NCI-H345 (cell line): ENCODE data around the gene TOLLIP.
"Not testable (repeated sequence)": the region's sequence is repeated elsewhere in the genome, so short reads cannot be mapped to it uniquely, and the experiment has no call there.

Experiments
- DNase-seq: peaks from one replicate; lab custom pipeline; 2025; lab: John Stamatoyannopoulos, UW

TOLLIP gene

DNA sequence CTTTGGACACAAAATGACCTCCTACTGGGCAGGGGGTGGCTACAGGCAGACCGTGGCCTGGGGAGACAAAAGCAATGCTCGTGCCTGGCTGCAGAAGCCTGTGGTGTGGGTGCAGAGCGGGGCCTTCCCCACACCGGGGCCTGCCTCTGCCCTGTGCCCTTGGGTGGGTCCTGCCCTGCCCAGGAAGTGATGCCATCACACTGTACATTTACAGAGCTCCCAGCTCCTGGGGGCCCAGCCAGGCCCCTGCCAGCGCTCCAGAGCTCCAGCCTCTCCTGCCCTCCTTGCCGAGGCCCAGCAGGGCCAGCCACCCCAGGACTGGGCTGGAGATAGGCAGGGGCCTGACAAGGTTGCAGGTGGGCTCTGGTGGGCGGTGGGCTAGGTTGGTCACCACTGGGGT, 46.4 kb downstream of the TOLLIP start:
- no peak for DNase-seq

DNA sequence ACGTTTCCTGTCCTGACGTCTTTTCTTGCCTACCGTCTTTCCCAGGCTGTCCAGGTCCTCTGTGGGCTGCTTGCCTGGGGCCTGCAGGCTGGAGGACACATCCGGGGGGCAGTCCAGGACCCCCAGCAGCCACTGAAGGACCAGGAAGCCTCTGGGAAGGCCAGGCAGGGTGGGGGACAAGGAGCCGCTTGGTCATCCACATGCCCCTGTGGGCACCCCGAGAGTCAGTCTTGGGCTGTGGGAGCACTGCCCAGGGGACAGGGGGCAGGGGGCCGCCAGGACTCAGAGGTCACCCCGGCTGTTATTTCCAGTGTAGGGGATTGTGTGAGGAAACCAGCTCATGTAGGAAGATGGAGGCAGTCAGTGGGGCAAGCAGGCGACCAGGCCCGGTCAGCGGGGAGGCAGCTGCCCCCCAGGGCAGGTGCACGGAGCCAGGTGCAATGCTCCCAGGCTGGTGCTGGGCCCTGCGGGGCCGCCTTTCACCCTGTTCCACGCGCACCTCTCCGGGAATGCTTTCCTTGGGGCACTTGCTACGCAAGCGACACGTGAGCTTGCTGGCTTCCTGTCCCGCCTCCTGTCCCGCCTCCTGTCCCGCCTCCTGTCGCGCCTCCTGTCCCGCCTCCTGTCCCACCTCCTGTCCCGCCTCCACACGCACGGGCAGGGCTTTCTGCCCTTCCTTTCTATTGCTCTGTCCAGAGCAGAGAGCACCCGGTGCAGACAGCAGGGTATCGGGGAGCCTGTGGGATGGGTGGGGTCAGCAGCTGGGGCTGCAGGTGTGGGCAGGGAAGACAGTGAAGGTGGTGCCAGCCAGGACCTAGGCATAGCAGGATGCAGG, 47.0 kb downstream of the TOLLIP start:
- peak; percentile 92 for DNase-seq

DNA sequence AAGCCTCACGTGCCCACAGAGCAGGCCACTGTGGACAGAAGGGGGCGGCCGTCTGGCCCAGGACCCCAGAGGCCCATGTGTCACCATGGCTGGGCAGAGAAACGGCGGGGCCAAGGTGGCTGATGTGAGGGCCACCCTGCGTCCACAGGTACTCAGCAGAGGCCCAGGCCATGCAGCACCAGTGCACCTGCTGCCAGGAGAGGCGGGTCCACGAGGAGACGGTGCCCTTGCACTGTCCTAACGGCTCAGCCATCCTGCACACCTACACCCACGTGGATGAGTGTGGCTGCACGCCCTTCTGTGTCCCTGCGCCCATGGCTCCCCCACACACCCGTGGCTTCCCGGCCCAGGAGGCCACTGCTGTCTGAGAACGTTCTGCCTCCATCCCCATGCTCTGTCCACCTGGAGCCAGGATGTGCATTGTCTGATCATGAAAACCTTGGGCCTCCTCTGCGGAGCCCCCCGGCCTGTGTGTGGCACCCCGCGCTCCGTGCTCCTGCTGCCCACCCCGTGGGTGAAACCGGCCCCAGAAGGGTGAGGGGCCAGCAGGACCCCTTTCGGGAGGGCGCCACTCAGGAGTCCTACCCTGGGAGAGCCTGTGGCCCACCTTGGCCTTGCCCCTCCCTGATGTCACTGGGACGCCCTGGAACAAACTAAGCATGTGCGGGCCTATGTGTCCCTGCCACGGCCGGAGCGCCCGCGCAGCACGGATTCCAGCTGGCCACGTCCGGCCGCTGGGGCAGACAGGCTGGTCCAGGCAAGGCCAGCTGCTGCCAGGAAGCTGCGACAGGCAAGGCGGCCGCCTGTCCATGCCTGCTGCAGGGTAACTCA, 48.0 kb downstream of the TOLLIP start:
- no peak for DNase-seq

DNA sequence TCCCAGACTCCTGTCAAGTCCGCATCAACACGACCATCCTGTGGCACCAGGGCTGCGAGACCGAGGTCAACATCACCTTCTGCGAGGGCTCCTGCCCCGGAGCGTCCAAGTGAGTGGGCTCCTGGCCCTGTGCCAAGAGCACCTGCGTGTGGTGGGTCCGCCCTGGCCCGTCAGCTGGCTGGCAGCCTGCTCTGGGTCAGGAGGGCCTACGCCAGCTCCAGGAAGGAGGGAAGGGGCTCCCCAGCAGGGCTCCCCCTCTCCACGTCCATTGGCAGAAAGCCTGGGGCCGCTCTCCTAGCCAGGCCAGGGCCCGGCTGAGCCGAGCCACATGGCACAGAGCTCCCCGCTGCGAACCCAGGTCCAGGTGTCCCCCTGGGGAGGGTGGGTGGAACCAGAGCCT, 48.8 kb downstream of the TOLLIP start:
- no peak for DNase-seq

DNA sequence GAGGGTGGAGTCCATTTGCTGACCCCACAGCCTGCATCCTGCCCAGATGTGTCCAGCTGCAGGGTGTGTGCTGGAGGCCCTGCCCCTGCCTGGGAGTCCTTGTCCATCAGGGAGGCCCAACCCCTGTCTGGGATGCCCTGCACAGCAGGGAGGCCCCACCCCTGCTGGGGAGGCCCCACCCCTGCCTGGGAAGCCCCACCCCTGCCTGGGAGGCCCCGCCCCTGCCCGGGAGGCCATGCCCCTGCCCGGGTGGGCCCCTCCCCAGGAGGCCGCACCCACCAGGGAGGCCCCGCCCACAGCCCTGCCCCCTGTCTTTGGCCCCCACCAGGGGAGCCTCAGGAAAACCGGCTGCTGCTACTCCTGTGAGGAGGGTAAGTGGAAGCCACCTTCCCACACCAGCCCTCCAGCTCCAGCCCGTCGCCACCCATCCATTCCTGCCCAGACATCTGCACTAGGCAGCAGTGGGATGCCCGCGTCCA, 49.4 kb downstream of the TOLLIP start:
- DNase-seq = no peak

DNA sequence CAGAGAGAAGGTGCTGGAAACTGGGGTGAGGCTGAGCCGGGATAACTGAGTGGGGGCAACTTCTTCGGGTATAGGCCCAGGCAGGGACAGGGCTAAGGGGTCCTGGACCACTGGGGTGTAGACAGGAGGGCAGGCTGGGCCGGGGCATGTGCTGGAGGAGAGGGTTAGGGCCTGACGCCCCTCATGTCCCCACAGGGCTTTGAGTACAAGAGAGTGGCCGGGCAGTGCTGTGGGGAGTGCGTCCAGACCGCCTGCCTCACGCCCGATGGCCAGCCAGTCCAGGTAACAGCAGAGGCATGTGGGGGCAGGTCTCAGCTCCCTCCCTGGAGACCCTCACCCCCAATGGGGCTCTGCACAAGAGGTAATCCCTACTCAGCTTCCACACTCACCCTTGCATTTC, 49.9 kb downstream of the TOLLIP start:
- no peak for DNase-seq

DNA sequence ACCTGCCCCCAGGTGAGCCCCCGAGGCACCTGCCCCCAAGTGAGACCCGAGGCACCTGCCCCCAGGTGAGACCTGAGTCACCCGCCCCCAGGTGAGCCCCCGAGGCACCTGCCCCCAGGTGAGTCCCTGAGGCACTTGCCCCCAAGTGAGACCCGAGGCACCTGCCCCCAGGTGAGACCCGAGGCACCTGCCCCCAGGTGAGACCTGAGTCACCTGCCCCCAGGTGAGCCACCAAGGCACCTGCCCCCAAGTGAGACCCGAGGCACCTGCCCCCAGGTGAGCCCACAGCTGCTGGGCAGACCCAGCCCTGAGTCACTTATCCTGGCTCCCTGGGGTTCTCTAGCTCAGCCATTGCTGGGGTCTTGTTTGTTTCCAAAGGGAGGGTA, 50.4 kb downstream of the TOLLIP start:
- DNase-seq = no peak

DNA sequence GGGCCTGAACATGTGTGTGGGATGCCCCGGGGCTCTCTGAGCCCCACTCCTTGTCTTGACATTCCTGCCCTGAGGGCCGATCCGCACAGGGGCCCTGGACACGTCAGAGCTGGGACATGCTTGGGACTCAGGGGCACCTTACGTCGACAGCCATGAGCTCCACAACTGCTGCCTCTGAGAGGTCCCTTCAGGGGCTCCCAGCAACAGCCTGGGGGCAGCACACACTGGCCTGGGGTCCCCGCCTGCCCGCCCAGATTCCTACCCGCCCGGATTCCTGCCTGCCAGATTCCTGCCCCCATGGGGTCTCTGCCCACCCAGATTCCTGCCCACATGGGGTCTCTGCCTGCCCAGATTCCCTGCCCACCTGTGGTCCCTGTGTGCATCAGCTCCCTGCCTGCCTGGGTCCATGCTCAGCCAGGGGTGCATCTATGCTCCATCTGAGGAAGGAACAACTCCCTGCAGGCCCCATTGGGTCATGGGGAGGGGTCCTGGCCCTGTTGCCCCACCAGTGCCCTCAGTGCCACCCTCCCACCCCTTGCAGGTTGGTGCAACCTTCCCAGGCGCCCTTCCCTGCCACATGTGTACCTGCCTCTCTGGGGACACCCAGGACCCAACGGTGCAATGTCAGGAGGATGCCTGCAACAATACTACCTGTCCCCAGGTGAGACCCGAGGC, 50.9 kb downstream of the TOLLIP start:
- no peak for DNase-seq

DNA sequence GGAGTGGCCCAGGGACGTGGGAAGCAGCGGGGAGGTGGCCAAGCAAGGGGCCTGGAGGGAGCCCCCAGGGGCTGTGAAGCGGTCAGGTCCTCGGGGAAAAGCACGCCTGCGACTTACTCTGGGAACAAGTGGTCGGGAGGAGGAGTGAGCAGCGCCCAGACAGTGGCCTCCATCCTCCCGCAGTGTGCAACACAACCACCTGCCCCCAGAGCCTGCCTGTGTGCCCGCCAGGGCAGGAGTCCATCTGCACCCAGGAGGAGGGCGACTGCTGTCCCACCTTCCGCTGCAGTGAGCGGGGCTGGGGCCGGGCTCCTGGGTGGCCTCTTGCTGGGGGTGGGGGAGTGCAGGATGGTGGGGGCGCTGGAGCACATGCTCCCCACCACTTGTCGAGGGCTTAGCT, 51.5 kb downstream of the TOLLIP start:
- DNase-seq = no peak

DNA sequence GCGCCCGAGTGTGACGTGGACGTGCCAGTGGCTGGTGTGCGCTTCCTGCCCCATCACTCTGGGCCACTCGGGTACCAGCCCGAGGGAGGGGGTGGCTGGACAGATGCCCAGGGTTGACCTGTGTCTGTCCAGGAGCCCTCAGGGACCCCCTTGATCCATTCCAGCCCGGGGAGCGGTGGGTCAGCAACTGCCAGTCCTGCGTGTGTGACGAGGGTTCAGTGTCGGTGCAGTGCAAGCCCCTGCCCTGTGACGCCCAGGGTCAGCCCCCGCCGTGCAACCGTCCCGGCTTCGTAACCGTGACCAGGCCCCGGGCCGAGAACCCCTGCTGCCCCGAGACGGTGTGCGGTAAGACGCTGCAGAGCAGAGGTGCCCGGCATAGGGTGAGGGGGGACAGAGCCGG, 52.1 kb downstream of the TOLLIP start:
- DNase-seq = no peak

DNA sequence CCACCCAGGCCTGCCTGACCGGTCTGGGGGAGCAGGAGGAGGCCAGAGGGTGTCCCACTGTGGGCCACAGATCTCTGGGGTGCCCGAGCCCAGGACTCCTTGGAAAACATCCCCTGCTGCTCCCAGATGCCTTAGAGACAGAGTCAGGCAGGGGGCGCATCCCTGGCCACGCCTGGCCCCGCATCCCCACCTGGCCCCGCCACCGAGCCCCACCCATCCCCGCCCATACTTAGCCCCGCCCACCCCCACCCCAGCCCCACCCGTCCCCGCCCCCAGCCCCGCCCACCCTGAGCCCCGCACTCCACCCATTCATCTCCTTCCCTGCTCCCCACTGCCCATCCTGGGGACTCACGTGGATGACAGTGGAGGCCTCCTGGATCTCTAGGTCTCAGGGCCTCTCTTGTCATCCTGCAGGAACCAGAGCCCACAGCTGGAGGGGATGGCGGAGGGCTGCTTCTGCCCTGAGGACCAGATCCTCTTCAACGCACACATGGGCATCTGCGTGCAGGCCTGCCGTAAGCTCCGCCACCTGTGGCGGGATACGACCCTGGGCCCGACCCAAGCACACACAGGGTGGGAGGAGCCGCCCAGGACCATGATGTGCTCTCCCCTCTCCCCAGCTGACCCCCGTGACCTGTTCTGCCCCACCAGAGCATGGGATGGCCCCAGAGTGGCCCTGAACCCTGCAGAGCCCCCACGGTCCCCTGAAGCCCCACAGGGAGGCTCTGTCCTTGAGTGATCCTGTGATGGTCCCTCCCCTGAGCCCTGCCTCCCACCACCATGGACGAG, 53.0 kb downstream of the TOLLIP start:
- DNase-seq = no peak

DNA sequence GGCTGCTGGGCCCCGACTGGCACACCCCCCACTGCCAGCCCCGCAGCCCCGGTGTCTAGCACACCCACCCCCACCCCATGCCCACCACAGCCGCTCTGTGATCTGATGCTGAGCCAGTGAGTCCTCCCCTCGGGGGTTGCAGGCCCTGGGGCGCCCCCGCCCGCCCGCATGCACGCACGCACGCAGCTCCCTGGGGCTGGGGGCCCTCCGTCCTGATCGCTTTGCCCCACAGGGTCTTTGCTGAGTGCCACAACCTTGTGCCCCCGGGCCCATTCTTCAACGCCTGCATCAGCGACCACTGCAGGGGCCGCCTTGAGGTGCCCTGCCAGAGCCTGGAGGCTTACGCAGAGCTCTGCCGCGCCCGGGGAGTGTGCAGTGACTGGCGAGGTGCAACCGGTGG, 54.3 kb downstream of the TOLLIP start:
- no peak for DNase-seq

DNA sequence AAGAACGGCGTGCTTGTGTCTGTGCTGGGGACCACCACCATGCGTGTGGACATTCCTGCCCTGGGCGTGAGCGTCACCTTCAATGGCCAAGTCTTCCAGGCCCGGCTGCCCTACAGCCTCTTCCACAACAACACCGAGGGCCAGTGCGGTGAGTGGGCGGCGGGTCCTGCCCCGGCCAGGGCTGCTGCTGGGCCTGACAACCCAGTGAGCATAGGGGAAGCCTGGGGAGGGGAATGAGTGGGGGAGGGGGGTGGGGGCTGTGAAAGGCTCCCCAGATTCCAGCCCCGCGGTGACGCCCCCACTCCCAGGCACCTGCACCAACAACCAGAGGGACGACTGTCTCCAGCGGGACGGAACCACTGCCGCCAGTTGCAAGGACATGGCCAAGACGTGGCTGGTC, 54.7 kb downstream of the TOLLIP start:
- no peak for DNase-seq

DNA sequence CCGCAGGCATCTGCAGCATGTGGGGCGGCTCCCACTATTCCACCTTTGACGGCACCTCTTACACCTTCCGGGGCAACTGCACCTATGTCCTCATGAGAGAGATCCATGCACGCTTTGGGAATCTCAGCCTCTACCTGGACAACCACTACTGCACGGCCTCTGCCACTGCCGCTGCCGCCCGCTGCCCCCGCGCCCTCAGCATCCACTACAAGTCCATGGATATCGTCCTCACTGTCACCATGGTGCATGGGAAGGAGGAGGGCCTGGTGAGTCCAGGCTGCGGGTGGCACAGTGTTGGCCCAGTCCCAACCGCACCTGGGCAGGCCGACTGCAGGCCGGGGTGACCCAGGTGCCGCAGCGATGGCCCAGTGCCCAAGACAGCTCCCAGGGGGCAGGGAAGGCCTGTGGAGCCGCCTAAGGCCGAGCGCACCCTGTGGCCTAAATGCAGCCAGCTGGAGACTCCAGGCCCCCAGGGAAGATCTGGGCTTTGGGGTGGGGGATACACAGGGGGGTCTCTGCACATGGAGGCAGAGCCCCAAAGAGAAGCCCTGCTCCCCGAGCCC, 55.3 kb downstream of the TOLLIP start:
- DNase-seq = no peak

DNA sequence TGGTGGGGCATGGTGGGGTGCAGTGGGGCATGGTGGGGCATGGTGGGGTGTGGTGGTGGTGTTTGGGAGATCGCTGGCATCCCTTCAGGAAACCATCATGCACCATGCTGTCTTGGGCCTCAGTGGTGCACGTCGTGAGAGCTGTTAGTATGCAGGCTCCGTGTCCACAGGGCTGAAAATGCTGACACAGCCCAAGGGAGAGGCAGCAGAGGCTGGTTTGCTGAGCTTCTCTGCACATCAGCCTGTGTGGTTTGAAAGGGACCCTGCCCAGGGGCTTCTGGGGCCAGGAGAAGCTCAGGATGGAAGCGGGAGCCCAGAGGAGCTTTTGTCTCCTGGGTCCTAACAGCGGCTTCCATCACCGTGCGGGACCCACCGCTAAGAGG, 56.3 kb downstream of the TOLLIP start:
- no peak for DNase-seq

DNA sequence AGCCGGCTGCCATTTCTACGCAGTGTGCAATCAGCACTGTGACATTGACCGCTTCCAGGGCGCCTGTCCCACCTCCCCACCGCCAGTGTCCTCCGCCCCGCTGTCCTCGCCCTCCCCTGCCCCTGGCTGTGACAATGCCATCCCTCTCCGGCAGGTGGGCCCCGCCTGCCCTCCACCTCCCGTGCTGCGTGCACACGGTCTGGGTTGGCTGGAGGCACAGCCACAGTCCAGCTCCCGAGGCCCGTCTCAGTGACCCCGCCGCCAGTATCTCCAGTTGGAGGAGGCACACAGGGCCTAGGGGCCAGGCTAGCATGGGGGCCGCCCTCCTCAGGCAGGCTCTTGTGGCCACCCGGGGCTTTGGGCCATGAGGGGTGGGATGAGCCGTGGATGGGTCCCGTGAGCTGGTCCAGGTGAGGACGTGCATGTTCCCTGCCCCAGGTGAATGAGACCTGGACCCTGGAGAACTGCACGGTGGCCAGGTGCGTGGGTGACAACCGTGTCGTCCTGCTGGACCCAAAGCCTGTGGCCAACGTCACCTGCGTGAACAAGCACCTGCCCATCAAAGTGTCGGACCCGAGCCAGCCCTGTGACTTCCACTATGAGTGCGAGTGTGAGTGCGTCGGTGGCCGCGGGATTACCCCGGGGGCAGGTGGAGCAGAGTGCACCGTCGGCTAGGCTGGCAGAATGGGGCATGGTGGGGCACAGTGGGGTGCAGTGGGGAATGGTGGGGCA, 56.9 kb downstream of the TOLLIP start:
- DNase-seq = no peak

DNA sequence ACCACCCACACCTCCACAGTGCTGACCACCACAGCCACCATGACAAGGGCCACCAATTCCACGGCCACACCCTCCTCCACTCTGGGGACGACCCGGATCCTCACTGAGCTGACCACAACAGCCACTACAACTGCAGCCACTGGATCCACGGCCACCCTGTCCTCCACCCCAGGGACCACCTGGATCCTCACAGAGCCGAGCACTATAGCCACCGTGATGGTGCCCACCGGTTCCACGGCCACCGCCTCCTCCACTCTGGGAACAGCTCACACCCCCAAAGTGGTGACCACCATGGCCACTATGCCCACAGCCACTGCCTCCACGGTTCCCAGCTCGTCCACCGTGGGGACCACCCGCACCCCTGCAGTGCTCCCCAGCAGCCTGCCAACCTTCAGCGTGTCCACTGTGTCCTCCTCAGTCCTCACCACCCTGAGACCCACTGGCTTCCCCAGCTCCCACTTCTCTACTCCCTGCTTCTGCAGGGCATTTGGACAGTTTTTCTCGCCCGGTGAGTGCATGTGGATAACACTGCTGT, 58.1 kb downstream of the TOLLIP start:
- no peak for DNase-seq

DNA sequence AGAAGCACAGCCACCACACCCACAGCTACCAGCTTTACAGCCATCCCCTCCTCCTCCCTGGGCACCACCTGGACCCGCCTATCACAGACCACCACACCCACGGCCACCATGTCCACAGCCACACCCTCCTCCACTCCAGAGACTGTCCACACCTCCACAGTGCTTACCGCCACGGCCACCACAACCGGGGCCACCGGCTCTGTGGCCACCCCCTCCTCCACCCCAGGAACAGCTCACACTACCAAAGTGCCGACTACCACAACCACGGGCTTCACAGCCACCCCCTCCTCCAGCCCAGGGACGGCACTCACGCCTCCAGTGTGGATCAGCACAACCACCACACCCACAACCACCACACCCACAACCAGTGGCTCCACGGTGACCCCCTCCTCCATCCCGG, 59.0 kb downstream of the TOLLIP start:
- not testable (repeated sequence) for DNase-seq

DNA sequence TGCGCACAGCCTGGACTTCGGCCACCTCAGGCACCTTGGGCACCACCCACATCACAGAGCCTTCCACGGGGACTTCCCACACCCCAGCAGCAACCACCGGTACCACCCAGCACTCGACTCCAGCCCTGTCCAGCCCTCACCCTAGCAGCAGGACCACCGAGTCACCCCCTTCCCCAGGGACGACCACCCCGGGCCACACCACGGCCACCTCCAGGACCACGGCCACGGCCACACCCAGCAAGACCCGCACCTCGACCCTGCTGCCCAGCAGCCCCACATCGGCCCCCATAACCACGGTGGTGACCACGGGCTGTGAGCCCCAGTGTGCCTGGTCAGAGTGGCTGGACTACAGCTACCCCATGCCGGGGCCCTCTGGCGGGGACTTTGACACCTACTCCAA, 60.5 kb downstream of the TOLLIP start:
- DNase-seq = not testable (repeated sequence)

DNA sequence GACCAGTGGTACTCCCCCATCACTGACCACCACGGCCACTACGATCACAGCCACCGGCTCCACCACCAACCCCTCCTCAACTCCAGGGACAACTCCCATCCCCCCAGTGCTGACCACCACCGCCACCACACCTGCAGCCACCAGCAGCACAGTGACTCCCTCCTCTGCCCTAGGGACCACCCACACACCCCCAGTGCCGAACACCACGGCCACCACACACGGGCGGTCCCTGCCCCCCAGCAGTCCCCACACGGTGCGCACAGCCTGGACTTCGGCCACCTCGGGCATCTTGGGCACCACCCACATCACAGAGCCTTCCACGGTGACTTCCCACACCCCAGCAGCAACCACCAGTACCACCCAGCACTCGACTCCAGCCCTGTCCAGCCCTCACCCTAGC, 62.4 kb downstream of the TOLLIP start:
- not testable (repeated sequence) for DNase-seq

DNA sequence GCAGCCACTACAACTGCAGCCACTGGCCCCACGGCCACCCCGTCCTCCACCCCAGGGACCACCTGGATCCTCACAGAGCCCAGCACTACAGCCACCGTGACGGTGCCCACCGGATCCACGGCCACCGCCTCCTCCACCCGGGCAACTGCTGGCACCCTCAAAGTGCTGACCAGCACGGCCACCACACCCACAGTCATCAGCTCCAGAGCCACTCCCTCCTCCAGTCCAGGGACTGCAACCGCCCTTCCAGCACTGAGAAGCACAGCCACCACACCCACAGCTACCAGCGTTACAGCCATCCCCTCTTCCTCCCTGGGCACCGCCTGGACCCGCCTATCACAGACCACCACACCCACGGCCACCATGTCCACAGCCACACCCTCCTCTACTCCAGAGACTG, 63.1 kb downstream of the TOLLIP start:
- not testable (repeated sequence) for DNase-seq
